K562 (cell line): ENCODE data around the gene TAF11. TPM values are rescaled to one million over a fixed set of nuclear protein-coding genes. Genes with fewer than 3 reads are reported as not detected.

Experiments used
- ATAC-seq: fragments of 200-7000 bp; cut with Tn5 transposase; 3 replicates; pipeline ENCODE4 v1.9.1; 2020; ENCODE audit warnings: moderate library complexity
- BruUV-seq: library from RNA; stranded (reverse); fragments of 400-500 nt; replicated peaks from 2 replicates; lab custom pipeline; 2021; lab: Mats Ljungman, UMichigan
- CTCF ChIA-PET: fragments of 300-600 bp; formaldehyde crosslinking; extraction: SDS; loops from one replicate; lab custom pipeline; 2021; ENCODE audit warnings: low intra/inter-chr PET ratio; lab: Yijun Ruan, JAX
- POLR2A ChIA-PET: fragments of 300-600, 350-650 bp; sonication (Branson Sonifier 250); formaldehyde crosslinking; extraction: SDS; loops from one replicate; lab custom pipeline; 2021; ENCODE audit warnings: antibody characterized with exemption, inconsistent platforms; lab: Yijun Ruan, JAX
- DNase-seq, 4 experiments: peaks; one replicate each; pipeline versions ENCODE4 v3.0.0 to v3.0.0-alpha.2; 2011 to 2018; ENCODE audit warnings: low spot score in 3 of 4, mixed read lengths in 3 of 4; ENCODE audit errors: extremely low read depth in 1 of 4
- FAIRE-seq: peaks from 2 replicates; lab custom pipeline; 2011; peaks lifted over from hg19 to GRCh38; lab: Jason Lieb, UNC
- H2AFZ ChIP-seq: 2 replicates; pipeline ENCODE4 v1.6.0; 2011; ENCODE audit warnings: low read depth, low read length, control low read depth, inconsistent platforms
- H3K27ac ChIP-seq: fragments of 200-600 bp; 3 replicates; pipeline ENCODE4 v1.8.0; 2011; ENCODE audit warnings: low read depth, mild to moderate bottlenecking, control low read depth, inconsistent platforms, low read length, moderate library complexity, mixed read lengths; ENCODE audit errors: extremely low read depth
- H3K27me3 ChIP-seq, 2 experiments: fragments of 300-600 bp in 1 of 2; 2 replicates in 1 of 2; 3 replicates in 1 of 2; pipeline versions ENCODE4 v1.6.0 to v1.8.0; 2011; ENCODE audit warnings: inconsistent platforms in 2 of 2, low read length in 2 of 2, mild to moderate bottlenecking in 1 of 2, mixed read lengths in 1 of 2, moderate library complexity in 1 of 2; ENCODE audit not compliant: control insufficient read depth in 2 of 2, insufficient read depth in 2 of 2
- H3K36me3 ChIP-seq: fragments of 300-600 bp; 3 replicates; pipeline ENCODE4 v1.8.0; 2011; ENCODE audit warnings: mild to moderate bottlenecking, low read length, inconsistent platforms; ENCODE audit not compliant: control insufficient read depth, insufficient read depth
- H3K4me1 ChIP-seq, 2 experiments: fragments of 200-600 bp in 1 of 2; replicated peaks in 1 of 2; 2 replicates in 1 of 2; 3 replicates in 1 of 2; pipeline versions ENCODE4 v1.5.1 to v1.8.0; 2011; ENCODE audit warnings: inconsistent platforms in 2 of 2, low read length in 2 of 2, mild to moderate bottlenecking in 1 of 2, mixed read lengths in 1 of 2, moderate library complexity in 1 of 2; ENCODE audit not compliant: control insufficient read depth in 2 of 2, insufficient read depth in 2 of 2
- H3K4me2 ChIP-seq: 2 replicates; pipeline ENCODE4 v1.6.1; 2011; ENCODE audit warnings: low read length, control low read depth, inconsistent platforms, mixed read lengths; ENCODE audit not compliant: insufficient read depth
- H3K4me3 ChIP-seq: fragments of 200-600 bp; sonication (generic), shearing (Covaris generic); 2 replicates; pipeline ENCODE4 v1.5.1; 2016; ENCODE audit warnings: control low read depth, inconsistent platforms
- H3K79me2 ChIP-seq: fragments of 200-600 bp; 3 replicates; pipeline ENCODE4 v1.8.0; 2011; ENCODE audit warnings: low read length, inconsistent platforms; ENCODE audit not compliant: control insufficient read depth, insufficient read depth
- H3K9ac ChIP-seq, 2 experiments: 2 replicates each; pipeline versions ENCODE4 v1.6.0 to v1.6.1; 2011; ENCODE audit warnings: low read depth in 2 of 2, low read length in 2 of 2, control low read depth in 1 of 2, inconsistent platforms in 1 of 2, mild to moderate bottlenecking in 1 of 2, mixed read lengths in 1 of 2; ENCODE audit not compliant: insufficient read depth in 1 of 2
- H3K9me1 ChIP-seq: one replicate; pipeline ENCODE4 v1.6.0; 2011; ENCODE audit warnings: inconsistent platforms, mild to moderate bottlenecking, low read length, moderate library complexity; ENCODE audit not compliant: control insufficient read depth, insufficient read depth
- H3K9me3 ChIP-seq: replicated peaks from 2 replicates; pipeline ENCODE4 v1.5.1; 2011; ENCODE audit warnings: low read depth, low read length, inconsistent platforms; ENCODE audit not compliant: control insufficient read depth, insufficient read depth
- H4K20me1 ChIP-seq: replicated peaks from 2 replicates; pipeline ENCODE4 v1.6.1; 2011; ENCODE audit warnings: low read length, inconsistent platforms, mixed read lengths; ENCODE audit not compliant: control insufficient read depth, insufficient read depth
- DDX20 ChIP-seq: fragments of 450-650 bp; IDR thresholded peaks from 2 replicates; pipeline ENCODE4 v1.6.1; 2016; ENCODE audit warnings: missing genetic modification characterization, low read depth, mild to moderate bottlenecking, missing compliant biosample characterization, moderate library complexity
- MTF1 ChIP-seq: fragments of 250-450 bp; sonication (Bioruptor Pico); IDR thresholded peaks from 2 replicates; pipeline ENCODE4 v1.9.0; 2021; ENCODE audit warnings: moderate library complexity, mild to moderate bottlenecking, inconsistent platforms, borderline replicate concordance
- WGBS: fragments of 100-300 bp; shearing (Covaris generic); methylation state at CpG from one replicate; pipeline ENCODE4 v1.1.6; 2016; ENCODE audit warnings: low coverage, mixed read lengths; ENCODE audit not compliant: insufficient coverage; ENCODE audit errors: missing lambda C conversion rate; 5-methylcytosine and 5-hydroxymethylcytosine counted together
- in situ Hi-C: fragments of 300-500 bp; cut with MboI; formaldehyde crosslinking; loops from 4 replicates; pipeline ENCODE4 v1.15.0; 2018; ENCODE audit warnings: inconsistent platforms, mixed read lengths
- intact Hi-C: fragments of 100-400 bp; cut with micrococcal nuclease; formaldehyde crosslinking; loops from 2 replicates; pipeline ENCODE4 v1.14.2; 2022
- polyA plus RNA-seq, 8 experiments: library from polyadenylated mRNA; depleted of rRNA in 4 of 8; stranded (reverse) in 5 of 8; unstranded in 3 of 8; fragments of >200 nt; fragmentation: Nextera tagmentation in 2 of 8; fragmentation: Illumina TruSeq in 1 of 8; extraction: Ambion mirVana in 2 of 8; extraction: Trizol in 1 of 8; gene quantifications; 2 replicates each; pipeline versions ENCODE4 v1.2.1 to v1.2.3, GENCODE V29; 2011 to 2014; ENCODE audit warnings: inconsistent platforms in 1 of 8, missing spikeins in 1 of 8
- total RNA-seq, 7 experiments: library from RNA; depleted of rRNA in 6 of 7; stranded (reverse); fragments of >200 nt in 6 of 7; fragmentation: Illumina TruSeq in 2 of 7; extraction: Trizol in 2 of 7; gene quantifications; 2 replicates each; pipeline versions ENCODE4 v1.2.1 to v1.2.3, GENCODE V29; 2011 to 2021; ENCODE audit warnings: low replicate concordance in 1 of 7
- TF ChIP-seq, protein P1 (sequence below): fragments of 450-650 bp; IDR thresholded peaks from one replicate; pipeline ENCODE4 v1.6.1; 2018; ENCODE audit warnings: mild to moderate bottlenecking, moderate library complexity; ENCODE audit not compliant: partially characterized antibody
- TF ChIP-seq, protein P2 (sequence below), 2 experiments: IDR thresholded peaks in 1 of 2; conservative IDR thresholded peaks in 1 of 2; 2 replicates each; pipeline ENCODE4 v1.6.1; 2016; ENCODE audit warnings: low read depth in 2 of 2, mild to moderate bottlenecking in 1 of 2, missing compliant biosample characterization in 1 of 2, missing genetic modification characterization in 1 of 2, moderate library complexity in 1 of 2

The TAF11 gene
- total and polyA plus RNA-seq, 9 of the 15 experiments (the other 6 are each of a cell fraction or from before 2014, with no cell fraction given), result 40.9 to 91.9 (median 71.9) TPM

DNA sequence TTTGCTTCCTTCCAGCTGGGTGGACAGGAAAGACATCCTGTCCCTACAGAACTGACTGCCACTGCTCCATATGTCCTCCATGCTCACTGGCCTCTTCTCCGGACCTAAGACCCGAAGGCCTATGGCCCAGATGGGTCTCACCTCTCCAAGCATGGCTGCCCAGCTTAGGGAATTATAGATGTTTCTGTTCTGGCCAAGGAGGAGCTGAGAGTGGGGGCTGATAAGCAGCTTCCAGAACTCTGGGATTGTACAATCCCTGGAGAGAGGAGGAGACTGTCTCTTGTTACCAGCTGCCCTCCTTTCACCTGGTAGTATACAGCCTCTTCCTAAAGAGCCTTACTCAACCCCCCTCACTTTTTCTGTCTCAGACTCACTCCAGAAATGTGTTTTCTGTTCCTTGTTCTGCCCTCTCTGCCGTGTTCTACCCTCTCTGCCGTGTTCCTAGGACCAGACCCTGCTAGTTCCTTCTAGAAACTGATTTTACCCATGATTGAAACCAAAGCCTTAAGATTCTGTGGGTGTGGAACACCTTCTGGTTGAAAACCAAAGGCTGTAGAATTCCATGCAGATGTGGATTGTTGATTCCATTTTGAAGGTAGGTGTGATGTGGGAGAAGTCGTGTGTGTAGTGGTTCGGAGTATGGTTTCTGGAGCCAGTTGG, 29.9 kb upstream of the TAF11 start:
- FAIRE-seq, result no peak

More for the DNA sequence above, 29.9 kb upstream of the TAF11 start:
- Histone ChIP-seq H3K27me3 (no peaks in the 10 kb centered on the region), H2AFZ (no peak overlapping the region), H3K36me3 (no peaks in the 10 kb centered on the region), H3K9me1 (no peaks in the 10 kb centered on the region), H3K27ac (no peak overlapping the region), H3K4me3 (no peak overlapping the region), H3K9ac (no peak overlapping the region; a peak in 1 of 4 replicates), H3K4me1 (no peaks in the 10 kb centered on the region), H3K9me3 (no peaks in the 10 kb centered on the region), H4K20me1 (no peaks in the 10 kb centered on the region; the same call in 1 of the 2 replicates), H3K79me2 (no peaks in the 10 kb centered on the region; the same call in 2 of the 3 replicates), H3K4me2 (no peak overlapping the region)
- intact Hi-C loops, result no loop called here
- ATAC-seq, result no peak
- no TSS peak for BruUV-seq
- no peak for DNase-seq
- ChIA-PET CTCF (no interaction called here), POLR2A (interaction anchor here (0.6 to 0.8 kb wide), 3 partner anchors 13 to 34 kb away, joined by 3 read pairs; no protein-coding TSS in a partner anchor)
- in situ Hi-C loops, result no loop called here
- WGBS, result 62% methylated on average over 6 of the region's 6 CpGs
- TF ChIP-seq DDX20 (tag) (no peak), MTF1 (CRISPR knock-in tag) (no peak)
- TF ChIP-seq, protein P1, sequence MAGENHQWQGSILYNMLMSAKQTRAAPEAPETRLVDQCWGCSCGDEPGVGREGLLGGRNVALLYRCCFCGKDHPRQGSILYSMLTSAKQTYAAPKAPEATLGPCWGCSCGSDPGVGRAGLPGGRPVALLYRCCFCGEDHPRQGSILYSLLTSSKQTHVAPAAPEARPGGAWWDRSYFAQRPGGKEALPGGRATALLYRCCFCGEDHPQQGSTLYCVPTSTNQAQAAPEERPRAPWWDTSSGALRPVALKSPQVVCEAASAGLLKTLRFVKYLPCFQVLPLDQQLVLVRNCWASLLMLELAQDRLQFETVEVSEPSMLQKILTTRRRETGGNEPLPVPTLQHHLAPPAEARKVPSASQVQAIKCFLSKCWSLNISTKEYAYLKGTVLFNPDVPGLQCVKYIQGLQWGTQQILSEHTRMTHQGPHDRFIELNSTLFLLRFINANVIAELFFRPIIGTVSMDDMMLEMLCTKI, result no peak
- TF ChIP-seq, protein P2, sequence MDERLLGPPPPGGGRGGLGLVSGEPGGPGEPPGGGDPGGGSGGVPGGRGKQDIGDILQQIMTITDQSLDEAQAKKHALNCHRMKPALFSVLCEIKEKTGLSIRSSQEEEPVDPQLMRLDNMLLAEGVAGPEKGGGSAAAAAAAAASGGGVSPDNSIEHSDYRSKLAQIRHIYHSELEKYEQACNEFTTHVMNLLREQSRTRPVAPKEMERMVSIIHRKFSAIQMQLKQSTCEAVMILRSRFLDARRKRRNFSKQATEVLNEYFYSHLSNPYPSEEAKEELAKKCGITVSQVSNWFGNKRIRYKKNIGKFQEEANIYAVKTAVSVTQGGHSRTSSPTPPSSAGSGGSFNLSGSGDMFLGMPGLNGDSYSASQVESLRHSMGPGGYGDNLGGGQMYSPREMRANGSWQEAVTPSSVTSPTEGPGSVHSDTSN (CRISPR knock-in tag; IDR thresholded peaks at IDR 0.05; ENCODE audit: low read depth), result no peak
- TF ChIP-seq, protein P2 (tag; conservative IDR thresholded peaks at IDR 0.05; ENCODE audit: low read depth), result no peak
